Hepatocyte (in vitro differentiated cells): ENCODE measurements around the gene ZNF664.

ENCODE experiments used
- EZH2 ChIP-seq: fragments of 200-600 bp; sonication (generic); IDR thresholded peaks from 2 replicates; pipeline ENCODE4 v1.6.1; 2016; ENCODE audit warnings: antibody characterized with exemption, mild to moderate bottlenecking, borderline replicate concordance
- EZH2phosphoT487 ChIP-seq: fragments of 200-600 bp; sonication (generic); IDR thresholded peaks from one replicate; pipeline ENCODE4 v1.6.1; 2018; ENCODE audit warnings: antibody characterized with exemption, mild to moderate bottlenecking, low read depth, moderate library complexity; ENCODE audit not compliant: unreplicated experiment, severe bottlenecking
- TF ChIP-seq, protein P1 (sequence below): fragments of 200-600 bp; sonication (generic); IDR thresholded peaks from 2 replicates; pipeline ENCODE4 v1.5.1; 2016; ENCODE audit warnings: antibody characterized with exemption, mild to moderate bottlenecking; ENCODE audit not compliant: poor library complexity

DNA sequence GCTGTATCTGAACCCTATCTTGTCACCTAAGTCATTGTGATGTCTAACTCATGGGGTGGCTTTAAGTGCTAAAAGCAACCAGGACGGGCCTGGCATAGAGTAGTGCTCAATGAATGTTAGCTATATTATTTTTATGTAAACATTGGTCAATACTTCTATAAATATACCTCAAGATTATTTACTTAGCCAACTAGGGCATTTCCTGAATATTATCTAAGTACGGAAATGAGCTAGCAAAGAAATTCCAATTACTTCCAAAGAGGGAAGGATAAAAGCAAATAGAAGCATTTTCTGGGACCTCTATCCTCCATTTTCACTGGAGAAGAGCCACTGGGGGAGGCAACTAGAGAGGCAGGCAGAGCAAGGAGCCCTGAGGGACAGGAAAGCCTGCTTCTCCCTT lies 21.0 kb upstream of the ZNF664 start:
- TF ChIP-seq, protein P1, sequence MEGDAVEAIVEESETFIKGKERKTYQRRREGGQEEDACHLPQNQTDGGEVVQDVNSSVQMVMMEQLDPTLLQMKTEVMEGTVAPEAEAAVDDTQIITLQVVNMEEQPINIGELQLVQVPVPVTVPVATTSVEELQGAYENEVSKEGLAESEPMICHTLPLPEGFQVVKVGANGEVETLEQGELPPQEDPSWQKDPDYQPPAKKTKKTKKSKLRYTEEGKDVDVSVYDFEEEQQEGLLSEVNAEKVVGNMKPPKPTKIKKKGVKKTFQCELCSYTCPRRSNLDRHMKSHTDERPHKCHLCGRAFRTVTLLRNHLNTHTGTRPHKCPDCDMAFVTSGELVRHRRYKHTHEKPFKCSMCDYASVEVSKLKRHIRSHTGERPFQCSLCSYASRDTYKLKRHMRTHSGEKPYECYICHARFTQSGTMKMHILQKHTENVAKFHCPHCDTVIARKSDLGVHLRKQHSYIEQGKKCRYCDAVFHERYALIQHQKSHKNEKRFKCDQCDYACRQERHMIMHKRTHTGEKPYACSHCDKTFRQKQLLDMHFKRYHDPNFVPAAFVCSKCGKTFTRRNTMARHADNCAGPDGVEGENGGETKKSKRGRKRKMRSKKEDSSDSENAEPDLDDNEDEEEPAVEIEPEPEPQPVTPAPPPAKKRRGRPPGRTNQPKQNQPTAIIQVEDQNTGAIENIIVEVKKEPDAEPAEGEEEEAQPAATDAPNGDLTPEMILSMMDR, result no peak
- TF ChIP-seq EZH2phosphoT487, result no peak
- TF ChIP-seq EZH2, result no peak
